G401 (cell line): ENCODE results near the gene GNMT. TPM values are rescaled to one million over a fixed set of nuclear protein-coding genes. Genes with fewer than 3 reads are reported as not detected.
A peak's percentile ranks its signal among the peaks of the same experiment; 100 is the strongest.
"Not testable (repeated sequence)": the region's sequence is repeated elsewhere in the genome, so short reads cannot be mapped to it uniquely, and the experiment has no call there.

Experiments
- DNase-seq: peaks from one replicate; pipeline ENCODE4 v3.0.0-alpha.2; 2015; ENCODE audit warnings: low spot score
- in situ Hi-C: cut with HindIII; loops from 2 replicates; pipeline ENCODE4 v1.10.0; 2016; ENCODE audit warnings: low sequenced_read_pairs, mixed read lengths
- total RNA-seq: library from RNA; depleted of rRNA; stranded (reverse); fragments of >200 nt; shearing (Covaris generic); gene quantifications from 2 replicates; pipeline ENCODE4 v1.2.3, GENCODE V29; 2014

The GNMT gene
- total RNA-seq, 1 experiment from 2014 or later, result 0.75 TPM

GRCh38 chr6:42970871-42971612 lies 10.5 kb downstream of the GNMT start:
- DNase-seq, result no peak
- in situ Hi-C loops, result no loop called here

GRCh38 chr6:42971746-42972327 lies 11.3 kb downstream of the GNMT start:
- DNase-seq, result no peak
- in situ Hi-C loops, result no loop called here

DNA sequence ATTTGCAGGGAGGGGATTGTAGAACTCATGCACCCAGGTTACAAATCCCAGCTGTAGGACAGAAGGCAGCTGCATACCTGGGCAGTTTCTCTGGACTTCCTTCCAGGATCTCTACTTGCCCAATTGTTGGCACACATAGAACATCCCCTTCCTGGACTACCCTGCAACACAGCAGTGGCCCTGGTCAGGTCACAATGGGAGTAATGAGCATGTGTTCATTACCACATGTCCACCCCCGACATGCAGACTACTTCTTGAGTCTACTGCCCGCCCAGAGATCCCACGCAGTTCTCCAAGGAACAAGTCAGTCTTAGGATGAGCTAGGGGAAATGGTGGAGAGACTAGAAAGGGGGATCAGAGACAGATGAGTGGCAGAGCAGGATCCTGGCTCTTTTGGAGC lies 13.4 kb downstream of the GNMT start:
- no peak for DNase-seq
- in situ Hi-C loops, result no loop called here

GRCh38 chr6:42974919-42975505 lies 14.5 kb downstream of the GNMT start:
- DNase-seq, result no peak
- in situ Hi-C loops, result no loop called here

DNA sequence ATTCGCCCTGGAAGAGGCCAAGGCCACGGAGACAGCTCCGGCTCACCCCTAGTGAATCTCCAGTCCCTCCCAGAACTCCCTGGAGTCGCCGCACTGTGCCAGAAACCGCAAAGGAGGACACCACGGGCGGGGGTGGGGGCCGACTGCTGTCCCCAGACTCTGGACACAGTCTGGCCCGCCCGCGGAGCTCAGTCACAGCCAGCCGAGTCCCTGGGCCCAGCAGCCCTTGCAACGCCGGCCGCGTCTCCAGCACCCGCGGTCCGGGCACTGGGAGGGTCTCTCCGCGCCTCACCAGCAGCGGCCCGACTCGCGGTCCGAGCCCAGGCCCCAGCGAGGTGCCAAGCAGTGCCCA lies 17.9 kb downstream of the GNMT start:
- in situ Hi-C loops, result no loop called here
- DNase-seq, result peak; percentile 19

DNA sequence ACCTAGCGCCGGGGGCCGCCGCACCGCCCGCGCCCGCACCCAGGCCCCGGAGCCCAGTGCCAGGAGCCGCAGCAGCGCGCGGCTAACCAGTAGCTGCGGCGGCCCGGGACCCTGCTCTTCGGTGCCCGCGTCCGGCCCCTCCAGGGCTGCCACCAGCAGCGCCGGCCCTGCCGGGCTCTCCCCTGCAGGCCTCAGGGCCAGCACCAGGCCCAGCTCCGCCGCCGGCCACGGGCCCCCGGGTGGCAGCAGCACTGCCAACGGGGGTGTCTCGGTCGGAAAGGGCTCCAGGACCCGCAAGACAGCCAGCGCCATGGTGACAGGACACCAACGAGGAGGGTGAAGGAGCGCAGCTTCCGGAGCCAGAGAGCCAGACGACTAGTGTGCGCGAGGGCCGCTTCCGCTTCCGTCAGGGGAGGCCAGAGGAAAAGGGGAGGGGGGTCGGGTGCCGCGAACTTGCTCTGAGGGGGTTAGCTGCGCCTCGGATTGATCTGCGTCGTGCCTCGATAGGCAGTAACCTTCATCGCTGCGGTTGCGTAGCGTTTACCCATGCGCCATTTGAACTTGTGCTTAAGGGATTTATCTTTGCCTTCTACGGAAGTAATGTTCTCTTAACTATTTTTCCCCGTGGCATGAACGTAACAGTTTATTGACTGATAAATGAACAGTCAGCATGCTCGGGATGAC lies 18.4 kb downstream of the GNMT start, which contains the start of gene PEX6:
Gene PEX6 (minus strand): TSS at position 343 of the 684 bp plus-strand sequence. CDS start 31 bp downstream, at position 312.
- in situ Hi-C loops, result no loop called here
- DNase-seq, result peak; percentile 93

DNA sequence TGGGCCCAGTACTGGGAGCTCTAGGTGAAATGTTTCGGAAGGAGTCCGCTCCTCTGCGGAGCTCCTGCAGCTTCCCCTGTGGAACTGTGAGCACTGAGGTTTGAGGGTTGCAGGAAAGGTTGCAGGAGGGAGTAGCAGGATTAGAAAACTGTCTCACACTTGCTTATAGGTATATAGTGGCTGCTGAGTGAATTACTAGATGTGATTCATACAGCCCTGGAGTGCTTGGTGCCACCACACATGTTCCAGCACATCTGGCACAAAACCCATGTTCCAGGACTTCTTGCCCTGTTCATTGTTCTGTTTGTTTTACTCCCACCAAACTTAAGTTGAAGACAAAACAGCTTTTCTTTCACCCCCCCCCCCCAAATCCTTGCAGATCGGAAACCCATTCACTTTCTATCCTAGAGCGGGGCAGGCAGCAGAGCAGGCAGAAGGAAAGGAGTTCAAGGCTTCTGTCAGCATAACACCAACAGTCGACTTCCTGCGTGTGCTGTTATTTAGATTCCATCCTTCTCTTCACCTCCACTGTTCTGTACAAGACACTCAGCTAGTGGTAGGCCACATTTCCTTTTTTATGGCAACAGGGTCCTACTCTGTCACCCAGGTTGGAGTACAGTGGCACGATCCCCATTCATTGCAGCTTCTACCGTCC lies 19.1 kb downstream of the GNMT start:
- no peak for DNase-seq
- in situ Hi-C loops, result no loop called here

GRCh38 chr6:42981836-42982235 lies 21.3 kb downstream of the GNMT start:
- in situ Hi-C loops, result no loop called here
- no peak for DNase-seq

- in situ Hi-C loops, result no loop called here
- DNase-seq, result peak; percentile 100
Measured at GRCh38 chr6:42984001-42984923, 23.7 kb downstream of the GNMT start, which contains the start of gene PPP2R5D. Gene PPP2R5D, plus strand, starts transcription at chr6:42984570. Its CDS starts 108 bp downstream, at chr6:42984678.

DNA sequence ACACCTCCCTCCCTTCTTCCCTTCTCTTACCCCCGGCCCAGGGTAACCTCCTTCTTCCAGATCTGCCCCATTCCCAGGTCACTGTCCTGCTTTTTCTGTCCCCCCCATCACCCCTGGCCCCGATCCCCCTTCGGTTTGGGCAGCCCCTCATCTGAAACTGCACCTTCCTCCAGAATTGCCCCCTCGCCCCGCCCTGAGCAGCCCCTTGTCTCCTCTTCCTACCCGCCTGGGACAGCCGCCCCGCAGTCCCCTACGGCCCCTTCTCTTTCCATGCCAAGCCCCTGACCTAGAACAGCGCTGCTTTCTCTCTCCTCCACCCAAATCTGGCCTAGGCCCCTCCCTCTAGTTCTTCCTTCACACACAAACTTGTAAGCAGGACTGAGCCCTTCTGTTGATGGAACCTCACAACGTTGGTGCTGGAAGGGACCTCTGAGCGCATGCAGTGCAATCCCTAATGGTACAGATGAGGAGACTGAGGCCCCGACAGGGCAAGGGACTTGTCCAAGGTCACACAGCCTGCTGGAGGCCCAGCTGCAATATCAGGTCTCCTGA lies 24.4 kb downstream of the GNMT start:
- DNase-seq, result peak; percentile 27
- in situ Hi-C loops, result no loop called here

DNA sequence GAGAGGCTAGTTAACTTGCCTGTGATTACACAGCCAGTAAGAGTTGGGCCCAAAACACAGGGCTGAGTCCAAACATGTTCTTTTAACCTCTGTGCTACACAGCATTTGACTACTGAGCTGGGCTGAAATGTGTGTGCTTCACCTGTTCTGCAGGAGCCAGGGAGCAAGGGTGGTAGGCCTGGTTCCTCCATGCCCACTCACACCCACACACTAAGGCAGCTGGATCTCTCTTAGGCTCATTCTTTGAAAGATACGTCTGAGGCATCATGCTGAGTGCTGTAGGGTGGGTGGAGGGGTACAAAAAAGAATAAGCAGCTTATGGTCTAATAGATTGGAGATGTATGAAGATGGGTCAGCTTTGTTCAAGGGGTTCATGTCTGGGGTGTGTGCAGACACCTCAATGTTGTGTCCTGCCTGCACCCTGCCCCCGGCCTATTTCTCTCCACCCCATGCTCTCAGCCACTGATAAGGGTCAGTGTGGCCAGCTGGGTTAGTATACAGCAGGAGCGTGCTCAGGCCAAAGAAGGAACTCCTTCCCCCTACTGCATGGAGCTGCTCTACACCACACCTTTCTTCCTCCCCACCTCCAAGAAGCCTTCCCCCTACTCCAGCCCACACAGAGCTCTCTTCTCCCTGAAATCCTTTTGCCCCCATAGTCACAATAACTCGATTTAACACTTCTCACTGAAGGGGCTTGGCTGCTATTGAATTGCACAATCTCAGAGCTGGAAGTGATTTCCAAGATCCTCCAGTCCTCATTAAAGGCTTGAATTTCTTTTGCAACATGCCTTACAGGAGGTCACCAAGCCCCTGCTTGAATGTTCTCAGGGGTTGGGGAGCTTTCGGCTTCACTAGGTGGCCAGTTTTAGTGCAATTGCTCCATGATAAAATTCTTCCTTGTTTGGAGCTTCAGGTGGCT lies 27.2 kb downstream of the GNMT start:
- DNase-seq, result no peak
- in situ Hi-C loops, result no loop called here

GRCh38 chr6:42988486-42989020 lies 28.0 kb downstream of the GNMT start:
- peak; percentile 20 for DNase-seq
- in situ Hi-C loops, result no loop called here

GRCh38 chr6:42989923-42990322 lies 29.4 kb downstream of the GNMT start:
- in situ Hi-C loops, result no loop called here
- DNase-seq, result no peak

GRCh38 chr6:42993445-42993844 lies 32.9 kb downstream of the GNMT start:
- DNase-seq, result no peak
- in situ Hi-C loops, result no loop called here

DNA sequence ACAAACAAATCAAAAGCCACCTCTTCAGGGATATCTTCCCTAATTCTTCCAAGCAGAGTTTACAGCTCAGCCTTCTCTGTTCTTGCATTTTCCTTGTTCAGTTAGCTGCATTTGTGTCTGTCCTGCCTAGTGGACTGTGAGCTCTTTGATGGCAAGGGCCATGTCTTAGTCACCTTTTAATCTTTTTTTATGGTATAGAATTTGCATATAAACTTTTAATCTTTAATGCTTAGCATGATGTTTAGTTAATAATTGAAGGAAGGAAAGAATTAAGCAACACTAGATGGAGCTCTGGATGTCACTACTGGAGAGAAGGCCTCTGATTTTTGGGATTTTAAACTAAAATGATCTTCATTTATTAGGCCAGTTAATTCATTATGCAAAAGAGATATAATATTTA lies 36.0 kb downstream of the GNMT start:
- in situ Hi-C loops, result no loop called here
- DNase-seq, result no peak

GRCh38 chr6:42998205-42998604 lies 37.7 kb downstream of the GNMT start:
- in situ Hi-C loops, DNase-seq: not testable (repeated sequence)

DNA sequence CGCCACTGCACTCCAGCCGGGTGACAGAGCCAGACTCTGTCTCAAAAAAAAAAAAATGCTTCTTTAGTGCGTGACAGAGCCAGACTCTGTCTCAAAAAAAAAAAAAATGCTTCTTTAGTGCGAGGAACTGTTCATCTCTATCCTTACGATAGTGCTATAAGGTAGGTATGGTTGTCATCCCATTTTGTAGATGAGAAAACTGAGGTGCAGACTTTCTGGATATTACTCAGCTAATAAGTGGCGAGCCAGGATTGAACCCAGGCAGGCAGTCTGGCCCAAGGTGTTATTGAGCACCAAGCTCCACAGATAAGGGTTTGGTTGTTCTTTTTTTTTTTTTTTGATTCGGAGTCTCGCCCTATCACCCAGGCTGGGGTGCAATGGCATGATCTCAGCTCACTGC lies 41.3 kb downstream of the GNMT start:
- in situ Hi-C loops, result no loop called here
- DNase-seq, result no peak
